D341Med (cell line): ENCODE measurements around the gene CLECL1.
A peak's percentile ranks its signal among the peaks of the same experiment; 100 is the strongest.
"Not testable (repeated sequence)": the region's sequence is repeated elsewhere in the genome, so short reads cannot be mapped to it uniquely, and the experiment has no call there.

Experiments used
- DNase-seq: peaks from one replicate; pipeline ENCODE4 v3.0.0; 2012; ENCODE audit warnings: low spot score

CLECL1 gene

DNA sequence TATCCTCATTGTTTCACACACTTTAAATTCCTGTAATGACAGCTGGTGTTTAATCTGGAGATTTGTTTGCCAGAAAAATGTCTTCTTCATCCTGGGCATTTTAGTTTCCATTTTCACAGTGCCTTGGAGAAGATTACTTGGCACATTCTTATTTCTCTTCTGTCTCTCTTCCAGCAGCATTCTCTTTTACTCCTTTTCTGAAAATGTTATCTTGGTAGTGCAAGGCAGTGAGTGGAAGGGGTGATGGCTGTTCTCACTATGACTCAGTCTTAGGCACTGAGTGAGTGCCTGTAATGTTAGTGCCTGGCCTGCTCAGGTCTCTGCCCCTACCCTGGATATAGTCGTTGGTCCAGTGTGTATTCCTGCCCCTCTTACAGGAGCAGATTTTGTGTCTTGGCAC lies 13.1 kb downstream of the CLECL1 start:
- DNase-seq, result no peak

- no peak for DNase-seq
Measured at GRCh38 chr12:9718968-9719367, 13.9 kb downstream of the CLECL1 start.

DNA sequence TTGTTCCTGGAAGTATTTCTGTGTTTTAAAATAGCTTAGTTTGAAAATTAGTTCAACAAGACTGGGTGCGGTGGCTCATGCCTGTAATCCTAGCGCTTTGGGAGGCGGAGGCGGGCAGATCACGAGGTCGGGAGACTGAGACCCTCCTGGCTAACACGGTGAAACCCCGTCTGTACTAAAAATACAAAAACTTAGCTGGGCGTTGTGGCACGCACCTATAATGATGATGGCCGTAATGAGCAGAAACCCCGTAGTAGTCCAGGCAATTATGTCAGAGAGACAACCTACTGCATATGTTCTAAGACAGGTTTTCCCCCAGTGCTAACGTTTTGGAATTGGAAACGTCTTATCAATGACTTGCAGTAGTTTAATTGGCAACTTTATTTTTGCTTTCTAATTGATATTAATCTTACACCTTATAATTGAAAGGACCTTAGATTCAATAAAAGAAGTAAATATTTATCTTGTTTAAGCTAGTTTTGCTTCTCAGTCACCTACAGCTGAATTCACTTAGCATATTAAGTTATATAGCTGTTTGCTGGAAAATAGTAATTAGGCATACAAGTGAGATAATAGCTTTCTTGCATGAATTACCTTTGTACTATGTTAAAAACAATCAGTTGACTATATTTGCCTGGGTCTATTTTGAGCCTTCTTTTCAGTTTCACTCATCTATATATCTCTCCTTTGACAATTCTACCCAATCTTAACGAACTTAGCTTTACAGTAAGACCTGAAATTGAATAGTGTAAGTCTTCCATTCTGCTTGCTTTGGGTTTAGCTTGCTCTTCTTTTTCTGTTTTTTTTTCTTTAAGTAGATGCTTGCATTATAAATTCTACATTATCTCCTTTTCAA lies 15.6 kb downstream of the CLECL1 start:
- no peak for DNase-seq

GRCh38 chr12:9713032-9713558 lies 19.8 kb downstream of the CLECL1 start:
- not testable (repeated sequence) for DNase-seq

DNA sequence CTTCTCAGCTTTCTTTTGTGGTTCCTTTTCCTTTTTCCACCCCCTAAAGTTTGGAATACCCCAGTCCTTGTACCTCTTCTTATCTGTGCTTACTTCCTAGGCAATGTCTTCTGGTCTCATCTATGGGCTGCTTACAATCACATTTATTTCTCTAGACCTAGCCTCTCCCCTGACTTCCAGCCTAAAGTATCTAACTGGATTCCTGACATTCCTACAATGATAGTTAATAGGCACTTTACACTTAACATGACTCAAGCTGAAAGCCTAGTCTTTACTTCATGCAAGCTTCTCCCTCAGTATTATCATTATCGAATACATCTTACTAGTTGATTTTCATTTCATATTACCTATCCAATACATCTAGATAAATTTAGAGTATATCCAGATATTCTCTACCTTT lies 21.2 kb downstream of the CLECL1 start:
- DNase-seq, result no peak

- no peak for DNase-seq
Measured at GRCh38 chr12:9710584-9711375, 22.1 kb downstream of the CLECL1 start.

GRCh38 chr12:9708853-9709252 lies 24.0 kb downstream of the CLECL1 start:
- no peak for DNase-seq

- peak; percentile 44 for DNase-seq
Measured at GRCh38 chr12:9707864-9708808, 24.8 kb downstream of the CLECL1 start.

GRCh38 chr12:9707356-9707755 lies 25.5 kb downstream of the CLECL1 start:
- DNase-seq, result no peak

DNA sequence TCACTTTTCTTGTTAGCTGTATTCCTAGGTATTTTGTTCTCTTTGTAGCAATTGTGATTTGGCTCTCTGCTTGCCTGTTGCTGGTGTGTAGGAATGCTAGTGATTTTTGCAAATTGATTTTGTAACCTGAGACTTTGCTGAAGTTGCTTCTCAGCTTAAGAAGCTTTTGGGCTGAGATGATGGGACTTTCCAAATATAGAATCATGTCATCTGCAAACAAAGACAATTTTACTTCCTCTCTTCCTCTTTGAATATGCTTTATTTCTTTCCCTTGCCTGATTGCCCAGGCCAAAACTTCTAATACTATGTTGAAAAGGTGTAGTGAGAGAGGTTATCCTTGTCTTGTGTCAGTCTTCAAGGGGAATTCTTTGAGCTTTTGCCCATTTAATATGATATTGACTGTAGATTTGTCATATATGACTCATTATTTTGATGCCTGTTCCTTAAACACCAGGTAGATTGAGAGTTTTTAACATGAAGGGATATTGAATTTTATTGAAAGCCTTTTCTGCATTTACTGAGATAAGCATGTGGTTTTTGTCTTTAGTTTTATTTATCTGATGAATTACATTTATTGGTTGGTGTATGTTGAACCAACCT lies 26.7 kb downstream of the CLECL1 start:
- no peak for DNase-seq

GRCh38 chr12:9704561-9704960 lies 28.3 kb downstream of the CLECL1 start:
- not testable (repeated sequence) for DNase-seq

- DNase-seq, result no peak
Measured at GRCh38 chr12:9702255-9702654, 30.6 kb downstream of the CLECL1 start.

DNA sequence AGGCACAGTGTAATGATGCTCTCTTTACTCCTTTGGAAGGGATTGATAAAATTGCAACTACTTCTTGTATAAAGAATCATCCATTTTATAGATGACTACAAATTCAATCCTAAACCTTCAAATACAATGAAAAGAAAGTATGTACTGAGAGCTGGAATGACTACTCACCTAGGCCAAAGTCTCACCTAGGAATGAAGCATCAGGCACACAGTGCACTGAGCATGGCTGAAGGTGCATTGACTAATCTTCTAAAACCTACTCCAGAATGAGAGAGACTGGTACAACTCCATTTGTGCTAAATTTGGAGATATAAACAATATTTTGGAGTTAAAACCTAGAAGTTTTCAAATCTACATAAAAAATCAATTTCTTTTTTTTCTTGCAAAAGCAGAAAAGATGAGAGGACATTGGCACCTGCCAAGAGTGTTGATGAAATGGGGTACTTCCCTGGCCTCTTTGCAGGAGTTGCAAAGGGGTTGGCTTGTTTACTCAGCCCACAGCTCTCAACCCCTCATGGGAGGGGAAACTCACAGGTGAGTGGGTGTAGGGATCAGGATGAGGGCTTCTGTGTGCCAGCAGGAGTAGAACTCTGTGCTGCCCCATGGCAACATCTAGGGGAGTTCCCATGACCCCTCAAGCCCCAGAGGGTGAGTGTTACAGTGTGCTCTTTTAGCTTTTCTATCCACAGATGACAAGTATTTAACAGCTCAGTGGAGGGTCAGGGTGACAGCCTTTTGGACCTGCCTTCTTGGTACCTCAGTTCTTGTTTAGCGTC lies 31.3 kb downstream of the CLECL1 start:
- DNase-seq, result no peak

GRCh38 chr12:9700606-9700956 lies 32.3 kb downstream of the CLECL1 start:
- no peak for DNase-seq

- DNase-seq, result no peak
Measured at GRCh38 chr12:9699898-9700605, 32.8 kb downstream of the CLECL1 start.

- no peak for DNase-seq
Measured at GRCh38 chr12:9699269-9699897, 33.5 kb downstream of the CLECL1 start.

GRCh38 chr12:9698681-9699080 lies 34.2 kb downstream of the CLECL1 start:
- DNase-seq, result no peak

- no peak for DNase-seq
Measured at GRCh38 chr12:9697619-9698018, 35.3 kb downstream of the CLECL1 start.

GRCh38 chr12:9695661-9696060 lies 37.2 kb downstream of the CLECL1 start:
- not testable (repeated sequence) for DNase-seq

DNA sequence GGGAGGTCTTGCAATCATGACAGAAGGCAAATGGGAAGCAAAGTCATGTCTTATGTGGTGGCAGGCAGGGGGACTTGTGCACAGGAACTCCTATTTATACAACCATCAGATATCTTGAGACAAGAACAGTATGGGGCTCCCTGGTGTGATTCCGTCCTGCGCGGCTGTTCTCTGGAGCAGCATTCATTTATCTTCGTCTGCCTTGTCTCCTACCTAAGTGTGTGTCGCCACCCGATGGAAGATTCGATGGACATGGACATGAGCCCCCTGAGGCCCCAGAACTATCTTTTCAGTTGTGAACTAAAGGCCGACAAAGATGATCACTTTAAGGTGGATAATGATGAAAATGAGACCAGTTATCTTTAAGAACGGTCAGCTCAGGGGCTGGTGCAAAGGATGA lies 37.7 kb downstream of the CLECL1 start:
- not testable (repeated sequence) for DNase-seq
